Uterus (tissue), 2 donors: ENCODE data around the gene TMEM234.

Source experiments
- CTCF ChIP-seq, 4 experiments: fragments of 200-600 bp in 2 of 4; fragments of 450-650 bp in 2 of 4; sonication (generic) in 2 of 4; IDR thresholded peaks; one replicate each; pipeline ENCODE4 v1.5.1; 2016 to 2019; ENCODE audit warnings: antibody characterized with exemption in 4 of 4, mild to moderate bottlenecking in 2 of 4, moderate library complexity in 1 of 4
- POLR2A ChIP-seq, 2 donors: fragments of 450-650 bp; IDR thresholded peaks; one replicate each; pipeline ENCODE4 v1.6.1; 2016; ENCODE audit warnings: antibody characterized with exemption in 2 of 2, mild to moderate bottlenecking in 1 of 2, moderate library complexity in 1 of 2

GRCh38 chr1:32257227-32257508, 35.0 kb upstream of the TMEM234 start:
- TF ChIP-seq CTCF (IDR thresholded peaks at IDR 0.05) (no peak), POLR2A (IDR thresholded peaks at IDR 0.05) (no peak)
